H1 (cell line): ENCODE data around the gene TAOK1. TPM values are rescaled to one million over a fixed set of nuclear protein-coding genes. Genes with fewer than 3 reads are reported as not detected.
A peak's percentile ranks its signal among the peaks of the same experiment; 100 is the strongest.

Experiments used
- CTBP2 ChIP-seq: IDR thresholded peaks from 2 replicates; pipeline ENCODE4 v1.7.0; 2011; ENCODE audit warnings: borderline replicate concordance, mild to moderate bottlenecking, moderate library complexity, mixed read lengths, low read length; ENCODE audit not compliant: insufficient read depth, insufficient read length
- EGR1 ChIP-seq: IDR thresholded peaks from 2 replicates; pipeline ENCODE4 v1.6.1; 2011; ENCODE audit warnings: low read depth, low read length, borderline replicate concordance
- EP300 ChIP-seq, 2 experiments: IDR thresholded peaks; 1 replicate in 1 of 2; 2 replicates in 1 of 2; pipeline ENCODE4 v1.6.1; 2011 to 2012; ENCODE audit warnings: low read depth in 2 of 2, low read length in 2 of 2, mild to moderate bottlenecking in 2 of 2, borderline replicate concordance in 1 of 2, inconsistent platforms in 1 of 2, moderate library complexity in 1 of 2
- EZH2 ChIP-seq: fragments of 200-600 bp; sonication (generic); IDR thresholded peaks from 2 replicates; pipeline ENCODE4 v1.7.1; 2012; ENCODE audit warnings: low read depth, mild to moderate bottlenecking, moderate library complexity, low read length, inconsistent platforms; ENCODE audit not compliant: severe bottlenecking
- KDM4A ChIP-seq: IDR thresholded peaks from one replicate; pipeline ENCODE4 v1.7.1; 2012; ENCODE audit warnings: low read depth, mild to moderate bottlenecking, moderate library complexity, low read length, inconsistent platforms; ENCODE audit not compliant: severe bottlenecking
- NRF1 ChIP-seq: IDR thresholded peaks from 2 replicates; pipeline ENCODE4 v1.6.1; 2011; ENCODE audit warnings: mild to moderate bottlenecking, low read depth, low read length, improper control_type of control experiment
- SIN3A ChIP-seq, 2 experiments: IDR thresholded peaks in 1 of 2; conservative IDR thresholded peaks in 1 of 2; 2 replicates each; pipeline ENCODE4 v1.6.1; 2011 to 2012; ENCODE audit warnings: low read length in 2 of 2, improper control_type of control experiment in 1 of 2, low read depth in 1 of 2, mild to moderate bottlenecking in 1 of 2
- SRF ChIP-seq: IDR thresholded peaks from 2 replicates; pipeline ENCODE4 v1.6.1; 2011; ENCODE audit warnings: mild to moderate bottlenecking, low read depth, low read length, moderate library complexity
- polyA plus RNA-seq, 7 experiments: library from polyadenylated mRNA; depleted of rRNA in 3 of 7; stranded (reverse) in 5 of 7; unstranded in 2 of 7; fragments of >200 nt in 5 of 7; fragments of 200-250 nt in 2 of 7; gene quantifications; 1 replicate in 5 of 7; 2 replicates in 1 of 7; 4 replicates in 1 of 7; pipeline versions ENCODE4 v1.2.1 to v1.2.3, GENCODE V29; 2011 to 2013; ENCODE audit warnings: missing spikeins in 2 of 7, mixed read lengths in 2 of 7
- total RNA-seq: library from RNA; stranded (reverse); fragmentation: NEBNext Ultra II Directional; extraction: Animal tissue kit (Norgen Biotek cat#: 25700); gene quantifications from 2 replicates; pipeline ENCODE4 v1.2.1, GENCODE V29; 2021
- TF ChIP-seq, protein P1 (sequence below): IDR thresholded peaks from 2 replicates; pipeline ENCODE4 v1.6.1; 2012; ENCODE audit warnings: inconsistent platforms

TAOK1 gene
- total and polyA plus RNA-seq, 2 of the 8 experiments (the other 6 are each of a cell fraction or from before 2014, with no cell fraction given): 12.2 to 90.6 TPM

DNA sequence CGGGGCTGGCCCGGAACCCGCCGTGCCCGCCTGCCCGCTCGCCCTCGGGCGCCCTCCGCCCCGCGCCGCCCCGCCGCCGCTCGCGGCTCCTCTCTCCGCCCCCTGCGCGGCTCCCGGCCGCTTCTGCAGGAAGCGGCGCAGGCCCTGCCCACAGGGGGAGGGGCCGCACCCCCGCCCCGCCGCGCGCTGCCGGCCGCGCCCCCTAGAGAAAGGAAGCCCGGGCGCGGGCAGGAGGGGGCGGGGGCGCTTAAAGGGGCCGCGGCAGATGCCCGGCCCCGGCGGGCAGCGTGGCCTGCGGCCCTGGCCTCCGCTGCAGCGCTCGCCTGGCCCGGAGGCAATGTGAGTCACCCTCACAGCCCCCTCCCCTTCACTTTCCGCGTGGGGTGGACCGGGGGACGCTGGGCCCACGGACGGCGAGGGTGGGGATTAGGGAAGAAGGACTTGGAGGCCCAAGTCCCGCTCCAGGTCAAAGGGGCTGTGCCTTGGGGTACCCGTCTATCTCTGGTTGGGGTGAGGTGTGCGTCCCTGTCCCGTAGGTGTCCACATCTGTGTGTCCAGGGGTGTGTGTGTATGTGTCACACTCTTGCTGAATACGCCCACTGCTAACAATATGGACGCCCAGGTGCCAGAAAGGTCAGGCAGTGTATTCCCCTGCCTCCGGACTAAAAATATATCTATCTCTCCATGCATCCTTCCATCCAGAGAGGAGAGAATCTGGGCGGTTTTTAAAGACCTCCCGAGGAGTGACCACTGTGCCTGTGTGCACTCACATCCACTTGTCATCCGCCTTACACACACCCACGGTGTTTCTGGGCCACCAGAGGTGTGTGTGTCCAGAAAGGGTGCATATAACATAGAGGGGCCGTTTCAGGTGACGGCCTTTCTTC lies 199.6 kb downstream of the TAOK1 start, which contains the start of gene GIT1 (continued):
- TF ChIP-seq SRF (no peak), EP300 (IDR thresholded peaks at IDR 0.05; ENCODE audit: borderline replicate concordance in 1 of 2, low read depth in 2 of 2, low read length in 2 of 2) (peak in 1 of 2 experiments; percentile 25; a peak in 1 of 3 replicates), NRF1 (peak; percentile 40), SIN3A (conservative IDR thresholded peaks at IDR 0.05 in 1 of 2, IDR thresholded peaks at IDR 0.05 in 1 of 2; ENCODE audit: low read depth in 1 of 2, low read length in 2 of 2) (peak in 1 of 2 experiments; percentile 57; a peak in 2 of 4 replicates), EZH2 (peak; percentile 45), CTBP2 (no peak), EGR1 (peak; percentile 65; the same call in 1 of the 2 replicates), KDM4A (peak; percentile 27)
- TF ChIP-seq, protein P1, sequence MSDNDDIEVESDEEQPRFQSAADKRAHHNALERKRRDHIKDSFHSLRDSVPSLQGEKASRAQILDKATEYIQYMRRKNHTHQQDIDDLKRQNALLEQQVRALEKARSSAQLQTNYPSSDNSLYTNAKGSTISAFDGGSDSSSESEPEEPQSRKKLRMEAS: peak; percentile 83
